Liver (tissue), 9 donors: ENCODE results near the gene HOXA7. TPM values are rescaled to one million over a fixed set of nuclear protein-coding genes. Genes with fewer than 3 reads are reported as not detected.

Experiments
- DNase-seq: peaks from one replicate; pipeline ENCODE4 v3.0.0-alpha.2; 2017; ENCODE audit warnings: low spot score
- H3K27ac ChIP-seq, 2 donors: one replicate each; pipeline ENCODE4 v1.7.0; 2013; ENCODE audit warnings: inconsistent platforms in 2 of 2, low read length in 2 of 2, control low read depth in 1 of 2, low read depth in 1 of 2, mild to moderate bottlenecking in 1 of 2
- H3K27me3 ChIP-seq, 4 donors: one replicate each; pipeline versions ENCODE4 v1.6.1 to v1.7.0; 2013; ENCODE audit warnings: low read length in 3 of 4, inconsistent platforms in 1 of 4, mild to moderate bottlenecking in 1 of 4, moderate library complexity in 1 of 4; ENCODE audit not compliant: control insufficient read depth in 4 of 4, insufficient read depth in 4 of 4
- H3K36me3 ChIP-seq, 4 donors: one replicate each; pipeline versions ENCODE4 v1.6.1 to v1.7.0; 2013; ENCODE audit warnings: low read length in 3 of 4, mild to moderate bottlenecking in 3 of 4, low read depth in 1 of 4, moderate library complexity in 1 of 4; ENCODE audit not compliant: control insufficient read depth in 4 of 4, insufficient read depth in 3 of 4
- H3K4me1 ChIP-seq, 4 donors: one replicate each; pipeline versions ENCODE4 v1.6.1 to v1.7.0; 2013; ENCODE audit warnings: low read length in 3 of 4, mild to moderate bottlenecking in 3 of 4, moderate library complexity in 1 of 4; ENCODE audit not compliant: control insufficient read depth in 4 of 4, insufficient read depth in 4 of 4
- H3K4me3 ChIP-seq, 3 donors: one replicate each; pipeline versions ENCODE4 v1.6.1 to v1.7.0; 2013; ENCODE audit warnings: low read length in 3 of 3, control low read depth in 1 of 3, low read depth in 1 of 3, mild to moderate bottlenecking in 1 of 3
- H3K9ac ChIP-seq, 2 donors: one replicate each; pipeline ENCODE4 v1.7.0; 2013; ENCODE audit warnings: low read length in 2 of 2, mild to moderate bottlenecking in 2 of 2, moderate library complexity in 2 of 2, control low read depth in 1 of 2, low read depth in 1 of 2
- H3K9me3 ChIP-seq, 4 donors: one replicate each; pipeline versions ENCODE4 v1.6.1 to v1.7.0; 2013; ENCODE audit warnings: low read length in 3 of 4; ENCODE audit not compliant: control insufficient read depth in 4 of 4
- CTCF ChIP-seq: fragments of 150-350 bp; IDR thresholded peaks from 2 replicates; pipeline ENCODE4 v1.5.1; 2017; ENCODE audit warnings: improper control_type of control experiment, low read depth, low read length; ENCODE audit not compliant: missing input control
- EGR1 ChIP-seq, 2 donors: IDR thresholded peaks; 2 replicates each; pipeline ENCODE4 v1.6.1; 2016 to 2018; ENCODE audit warnings: antibody characterized with exemption in 2 of 2, low read depth in 2 of 2
- FOXA1 ChIP-seq: IDR thresholded peaks from 2 replicates; pipeline ENCODE4 v1.6.1; 2016; ENCODE audit warnings: antibody characterized with exemption
- FOXA2 ChIP-seq: IDR thresholded peaks from 2 replicates; pipeline ENCODE4 v1.6.1; 2016; ENCODE audit warnings: antibody characterized with exemption
- HNF4A ChIP-seq, 2 donors: conservative IDR thresholded peaks; 2 replicates each; pipeline ENCODE4 v1.6.1; 2016; ENCODE audit warnings: antibody characterized with exemption in 2 of 2, mild to moderate bottlenecking in 2 of 2
- HNF4G ChIP-seq: IDR thresholded peaks from 2 replicates; pipeline ENCODE4 v1.6.1; 2016; ENCODE audit warnings: antibody characterized with exemption
- JUND ChIP-seq, 2 donors: IDR thresholded peaks; 2 replicates each; pipeline ENCODE4 v1.6.1; 2016; ENCODE audit warnings: antibody characterized with exemption in 2 of 2
- NR2F2 ChIP-seq: IDR thresholded peaks from 2 replicates; pipeline ENCODE4 v1.6.1; 2016; ENCODE audit warnings: antibody characterized with exemption
- RAD21 ChIP-seq, 2 donors: IDR thresholded peaks; 2 replicates each; pipeline ENCODE4 v1.6.1; 2016; ENCODE audit warnings: antibody characterized with exemption in 2 of 2, mild to moderate bottlenecking in 2 of 2
- REST ChIP-seq: IDR thresholded peaks from 2 replicates; pipeline ENCODE4 v1.6.1; 2016; ENCODE audit warnings: antibody characterized with exemption, mild to moderate bottlenecking
- TAF1 ChIP-seq: conservative IDR thresholded peaks from 2 replicates; pipeline ENCODE4 v1.6.1; 2016; ENCODE audit warnings: antibody characterized with exemption, mild to moderate bottlenecking
- YY1 ChIP-seq: IDR thresholded peaks from 2 replicates; pipeline ENCODE4 v1.6.1; 2016; ENCODE audit warnings: antibody characterized with exemption, mild to moderate bottlenecking
- WGBS: extraction: QIAGEN DNeasy Blood & Tissue Kit; methylation state at CpG from one replicate; pipeline ENCODE4 v1.1.7; 2013; 5-methylcytosine and 5-hydroxymethylcytosine counted together
- polyA plus RNA-seq, 2 donors: library from polyadenylated mRNA; stranded (reverse) in 1 of 2; unstranded in 1 of 2; fragments of 200-250 nt in 1 of 2; fragments of >200 nt in 1 of 2; fragmentation: Nextera tagmentation in 1 of 2; extraction: Ambion mirVana in 1 of 2; gene quantifications; one replicate each; pipeline versions ENCODE4 v1.2.1 to v1.2.3, GENCODE V29; 2013 to 2015
- total RNA-seq, 2 donors: library from RNA; depleted of rRNA; stranded (reverse); fragments of >200 nt; gene quantifications; one replicate each; pipeline ENCODE4 v1.2.3, GENCODE V29; 2014
- donor health status: healthy.
- donor health status: healthy.
- donor health status: healthy.
- donor health status: healthy.
- donor health status: healthy.

The HOXA7 gene
- total and polyA plus RNA-seq, 4 donors: under 0.01 to 0.05 TPM; not detected in 2

GRCh38 chr7:27184337-27185012, 28.0 kb upstream of the HOXA7 start:
- TF ChIP-seq CTCF: no peak
- 5% methylated on average over 72 of the region's 72 CpGs for WGBS
- H3K9me3 ChIP-seq: peaks cover 0 to 4% (median 0%) of the 10 kb centered on the region in 4 donors
- H3K4me1 ChIP-seq: peaks cover 6 to 33% (median 20%) of the 10 kb centered on the region in 4 donors
- H3K27ac ChIP-seq: no peak overlapping the region
- no peak overlapping the region for H3K9ac ChIP-seq
- peak overlapping the region in 1 of 3 donors; percentile 36 for H3K4me3 ChIP-seq
- no peak for DNase-seq
- no peaks in the 10 kb centered on the region for H3K36me3 ChIP-seq
- peaks cover 13 to 50% (median 29%) of the 10 kb centered on the region in 4 donors for H3K27me3 ChIP-seq

- H3K27ac ChIP-seq: no peak overlapping the region
- H3K9ac ChIP-seq: no peak overlapping the region
- DNase-seq: no peak
- 7% methylated on average over 30 of the region's 30 CpGs for WGBS
- peaks cover 6 to 34% (median 20%) of the 10 kb centered on the region in 4 donors for H3K4me1 ChIP-seq
- peak overlapping the region in 1 of 3 donors; percentile 36 for H3K4me3 ChIP-seq
- TF ChIP-seq EGR1 (IDR thresholded peaks at IDR 0.05; ENCODE audit: low read depth in 2 of 2) (no peak), CTCF (no peak), JUND (IDR thresholded peaks at IDR 0.05) (no peak), HNF4A (conservative IDR thresholded peaks at IDR 0.05) (no peak), FOXA2 (no peak), RAD21 (IDR thresholded peaks at IDR 0.05) (no peak), NR2F2 (no peak), YY1 (no peak)
- peaks cover 0 to 4% (median 0%) of the 10 kb centered on the region in 4 donors for H3K9me3 ChIP-seq
- no peaks in the 10 kb centered on the region for H3K36me3 ChIP-seq
- peaks cover 13 to 54% (median 28%) of the 10 kb centered on the region in 4 donors for H3K27me3 ChIP-seq
Observed at GRCh38 chr7:27183682-27184336, 27.3 kb upstream of the HOXA7 start.

GRCh38 chr7:27182861-27183681, 26.6 kb upstream of the HOXA7 start:
- H3K27me3 ChIP-seq: peaks cover 13 to 57% (median 27%) of the 10 kb centered on the region in 4 donors
- H3K27ac ChIP-seq: no peak overlapping the region
- no peak overlapping the region for H3K4me3 ChIP-seq
- H3K9ac ChIP-seq: no peak overlapping the region
- H3K36me3 ChIP-seq: no peaks in the 10 kb centered on the region
- peaks cover 0 to 4% (median 0%) of the 10 kb centered on the region in 4 donors for H3K9me3 ChIP-seq
- peaks cover 2 to 29% (median 15%) of the 10 kb centered on the region in 4 donors for H3K4me1 ChIP-seq
- DNase-seq: no peak
- 11% methylated on average over 39 of the region's 39 CpGs for WGBS
- no peak for TF ChIP-seq CTCF
- TF ChIP-seq REST: no peak
- no peak for TF ChIP-seq NR2F2
- no peak for TF ChIP-seq RAD21 (IDR thresholded peaks at IDR 0.05)
- no peak for TF ChIP-seq TAF1
- TF ChIP-seq HNF4G: no peak
- TF ChIP-seq EGR1 (IDR thresholded peaks at IDR 0.05; ENCODE audit: low read depth in 2 of 2): no peak
- TF ChIP-seq FOXA1: no peak
- TF ChIP-seq YY1: no peak
- TF ChIP-seq FOXA2: no peak
